Calu3 (cell line): ENCODE results near the gene ACAD11. TPM values are rescaled to one million over a fixed set of nuclear protein-coding genes. Genes with fewer than 3 reads are reported as not detected.

Source experiments
- BruUV-seq: library from RNA; stranded (reverse); fragments of 400-500 nt; replicated peaks from 2 replicates; lab custom pipeline; 2021; lab: Mats Ljungman, UMichigan
- CTCF ChIA-PET: fragments of 300-600 bp; sonication (Branson Sonifier 250); formaldehyde crosslinking; loops from one replicate; lab custom pipeline; 2022; ENCODE audit warnings: antibody characterized with exemption; lab: Charles Lee
- DNase-seq: peaks from one replicate; pipeline ENCODE4 v3.0.0; 2022
- H3K27ac Mint-ChIP-seq: one replicate; pipeline ENCODE4 v1.8.0; 2022; ENCODE audit warnings: mixed read lengths; ENCODE audit not compliant: unreplicated experiment
- H3K27me3 Mint-ChIP-seq: one replicate; pipeline ENCODE4 v1.8.0; 2022; ENCODE audit warnings: mixed read lengths; ENCODE audit not compliant: unreplicated experiment
- H3K36me3 Mint-ChIP-seq: one replicate; pipeline ENCODE4 v1.8.0; 2022; ENCODE audit warnings: mild to moderate bottlenecking, moderate library complexity, mixed read lengths; ENCODE audit not compliant: insufficient read depth, unreplicated experiment
- H3K4me1 Mint-ChIP-seq: one replicate; pipeline ENCODE4 v1.8.0; 2022; ENCODE audit warnings: mild to moderate bottlenecking, low read depth, mixed read lengths; ENCODE audit not compliant: unreplicated experiment
- H3K4me3 Mint-ChIP-seq: one replicate; pipeline ENCODE4 v1.8.0; 2022; ENCODE audit warnings: mild to moderate bottlenecking, low read depth, moderate library complexity, mixed read lengths; ENCODE audit not compliant: unreplicated experiment
- H3K9me3 Mint-ChIP-seq: one replicate; pipeline ENCODE4 v1.8.0; 2022; ENCODE audit warnings: low read depth, mixed read lengths; ENCODE audit not compliant: unreplicated experiment
- CTCF ChIP-seq: fragments of 200-600 bp; IDR thresholded peaks from one replicate; pipeline ENCODE4 v1.8.0; 2022; ENCODE audit warnings: antibody characterized with exemption; ENCODE audit not compliant: unreplicated experiment
- intact Hi-C: fragments of 100-400 bp; cut with micrococcal nuclease; formaldehyde crosslinking; loops from one replicate; pipeline ENCODE4 v1.10.0; 2022; ENCODE audit not compliant: unreplicated experiment
- total RNA-seq: library from RNA; stranded (reverse); gene quantifications from 2 replicates; pipeline ENCODE4 v1.2.3, GENCODE V29; 2022

Gene ACAD11
- total RNA-seq, 1 experiment from 2014 or later = 14.6 TPM

DNA sequence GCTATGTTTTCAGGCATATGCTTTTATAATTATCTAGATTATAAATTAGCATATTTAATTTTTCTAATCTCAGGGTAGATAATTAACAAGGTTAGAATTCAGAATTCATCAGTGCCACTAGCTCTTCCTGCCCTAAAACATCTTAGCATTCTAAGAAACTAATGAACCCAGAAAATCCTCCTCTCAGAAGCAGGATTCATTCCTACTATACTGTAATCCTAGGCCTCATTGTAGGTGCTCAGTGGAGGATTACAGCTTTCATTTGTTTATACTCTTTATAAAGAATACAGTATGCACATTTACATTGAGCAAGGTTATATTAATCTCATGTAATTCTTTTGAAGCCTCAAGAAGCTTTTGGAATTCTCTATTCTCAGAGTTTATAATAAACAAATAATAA lies 20.9 kb downstream of the ACAD11 start:
- H3K36me3 Mint-ChIP-seq = no peaks in the 10 kb centered on the region
- CTCF ChIA-PET = interaction anchor here (0.8 to 1.7 kb wide), 3 partner anchors 9 to 103 kb away, joined by 3 to 5 read pairs (median 4); no protein-coding TSS in a partner anchor
- no peak overlapping the region for H3K4me3 Mint-ChIP-seq
- DNase-seq = no peak
- H3K4me1 Mint-ChIP-seq = peaks cover 16% of the 10 kb centered on the region
- intact Hi-C loops = no loop called here
- H3K9me3 Mint-ChIP-seq = no peaks in the 10 kb centered on the region
- no peaks in the 10 kb centered on the region for H3K27me3 Mint-ChIP-seq
- no peak overlapping the region for H3K27ac Mint-ChIP-seq
- no TSS peak for BruUV-seq
- no peak for TF ChIP-seq CTCF

GRCh38 chr3:132637590-132637989 lies 22.0 kb downstream of the ACAD11 start:
- BruUV-seq = no TSS peak
- no peak overlapping the region for H3K4me3 Mint-ChIP-seq
- CTCF ChIA-PET = no interaction called here
- no peaks in the 10 kb centered on the region for H3K36me3 Mint-ChIP-seq
- DNase-seq = no peak
- H3K9me3 Mint-ChIP-seq = no peaks in the 10 kb centered on the region
- H3K27ac Mint-ChIP-seq = no peak overlapping the region
- H3K27me3 Mint-ChIP-seq = no peaks in the 10 kb centered on the region
- peaks cover 16% of the 10 kb centered on the region for H3K4me1 Mint-ChIP-seq
- intact Hi-C loops = no loop called here
- no peak for TF ChIP-seq CTCF

DNA sequence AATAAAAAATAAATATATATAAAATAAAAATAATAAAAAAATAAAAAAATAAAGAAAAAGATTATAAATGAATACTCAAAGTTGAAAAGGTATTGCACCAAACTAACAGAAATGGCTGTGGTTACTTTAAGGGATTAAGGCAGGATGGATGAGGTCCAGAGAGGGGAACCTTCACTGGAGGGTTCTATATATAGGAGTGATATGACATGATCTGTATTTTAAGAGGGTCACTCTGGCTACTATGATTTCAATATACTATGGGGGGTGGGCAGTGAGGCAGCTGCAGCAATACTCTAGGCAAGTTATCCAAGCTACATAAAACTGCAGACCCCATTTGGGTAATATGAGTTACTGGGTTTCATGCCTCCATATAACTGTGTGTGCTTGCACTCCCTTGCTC lies 24.6 kb downstream of the ACAD11 start:
- no peaks in the 10 kb centered on the region for H3K36me3 Mint-ChIP-seq
- H3K27me3 Mint-ChIP-seq = no peaks in the 10 kb centered on the region
- H3K9me3 Mint-ChIP-seq = no peaks in the 10 kb centered on the region
- H3K27ac Mint-ChIP-seq = no peak overlapping the region
- no peak for TF ChIP-seq CTCF
- intact Hi-C loops = no loop called here
- no TSS peak for BruUV-seq
- no peak for DNase-seq
- H3K4me3 Mint-ChIP-seq = no peak overlapping the region
- peaks cover 18% of the 10 kb centered on the region for H3K4me1 Mint-ChIP-seq
- CTCF ChIA-PET = no interaction called here

- CTCF ChIA-PET = interaction anchor here (1.0 kb wide), 1 partner anchor 8 kb away, joined by 4 read pairs; no protein-coding TSS in a partner anchor
- peaks cover 7% of the 10 kb centered on the region for H3K4me1 Mint-ChIP-seq
- intact Hi-C loops = no loop called here
- no peak for DNase-seq
- no TSS peak for BruUV-seq
- H3K9me3 Mint-ChIP-seq = no peaks in the 10 kb centered on the region
- TF ChIP-seq CTCF = no peak
- no peaks in the 10 kb centered on the region for H3K27me3 Mint-ChIP-seq
- no peak overlapping the region for H3K4me3 Mint-ChIP-seq
- no peaks in the 10 kb centered on the region for H3K36me3 Mint-ChIP-seq
- no peak overlapping the region for H3K27ac Mint-ChIP-seq
Measured at GRCh38 chr3:132630612-132631011, 29.0 kb downstream of the ACAD11 start.
